K562 (cell line): ENCODE results near the gene RSAD1. TPM values are rescaled to one million over a fixed set of nuclear protein-coding genes. Genes with fewer than 3 reads are reported as not detected.

Experiments used
- CREBBP ChIP-seq: IDR thresholded peaks from one replicate; pipeline ENCODE4 v1.6.1; 2012; ENCODE audit warnings: low read depth, mild to moderate bottlenecking, control low read depth, inconsistent platforms, low read length
- CTCFL ChIP-seq: IDR thresholded peaks from 2 replicates; pipeline ENCODE4 v1.6.1; 2011; ENCODE audit warnings: borderline replicate concordance, low read depth, mild to moderate bottlenecking, moderate library complexity, low read length; ENCODE audit not compliant: insufficient read depth, poor library complexity, severe bottlenecking
- DEAF1 ChIP-seq: fragments of 450-650 bp; formaldehyde crosslinking; IDR thresholded peaks from 2 replicates; pipeline ENCODE4 v1.4.0; 2020; ENCODE audit warnings: mild to moderate bottlenecking, moderate library complexity
- DMBX1 ChIP-seq: fragments of 250-450 bp; sonication (Bioruptor Pico); IDR thresholded peaks from 2 replicates; pipeline ENCODE4 v1.8.0; 2022; ENCODE audit warnings: inconsistent platforms, mild to moderate bottlenecking, moderate library complexity, borderline replicate concordance
- ETV6 ChIP-seq, 3 experiments: fragments of 150-350 bp in 1 of 3; sonication (generic) in 1 of 3; formaldehyde crosslinking in 1 of 3; IDR thresholded peaks; 2 replicates each; pipeline versions ENCODE4 v1.6.1 to v1.8.0; 2014 to 2022; ENCODE audit warnings: borderline replicate concordance in 2 of 3, low read depth in 2 of 3, antibody characterized with exemption in 1 of 3, low read length in 1 of 3, mild to moderate bottlenecking in 1 of 3, missing genetic modification reagents in 1 of 3
- GTF2E2 ChIP-seq: fragments of 200-800 bp; sonication (Bioruptor generic); IDR thresholded peaks from 2 replicates; pipeline ENCODE4 v1.6.1; 2016; ENCODE audit warnings: missing genetic modification characterization, missing compliant biosample characterization
- HCFC1 ChIP-seq: IDR thresholded peaks from 2 replicates; pipeline ENCODE4 v1.6.1; 2012; ENCODE audit warnings: low read depth, low read length, improper control_type of control experiment
- HDAC1 ChIP-seq, 2 experiments: fragments of 450-650 bp; IDR thresholded peaks; 2 replicates each; pipeline ENCODE4 v1.6.1; 2016 to 2017; ENCODE audit warnings: inconsistent platforms in 1 of 2, mild to moderate bottlenecking in 1 of 2, moderate library complexity in 1 of 2
- HOXB6 ChIP-seq: fragments of 250-450 bp; sonication (Bioruptor Pico); IDR thresholded peaks from 2 replicates; pipeline ENCODE4 v1.5.1; 2022; ENCODE audit warnings: mild to moderate bottlenecking, borderline replicate concordance
- RREB1 ChIP-seq: fragments of 250-450 bp; sonication (Bioruptor Pico); IDR thresholded peaks from 2 replicates; pipeline ENCODE4 v1.4.0; 2020
- SP2 ChIP-seq: IDR thresholded peaks from 2 replicates; pipeline ENCODE4 v1.6.1; 2011; ENCODE audit warnings: mild to moderate bottlenecking, low read depth, low read length, moderate library complexity; ENCODE audit not compliant: poor library complexity, severe bottlenecking; ENCODE audit errors: extremely low read depth
- ZBTB7A ChIP-seq: IDR thresholded peaks from 2 replicates; pipeline ENCODE4 v1.6.1; 2011; ENCODE audit warnings: low read depth, mild to moderate bottlenecking, low read length, moderate library complexity, borderline replicate concordance; ENCODE audit not compliant: control insufficient read depth
- ZNF263 ChIP-seq: sonication (generic); formaldehyde crosslinking; IDR thresholded peaks from 2 replicates; pipeline ENCODE4 v1.8.0; 2022; ENCODE audit warnings: mild to moderate bottlenecking, missing genetic modification reagents, borderline replicate concordance
- ZNF384 ChIP-seq: IDR thresholded peaks from 2 replicates; pipeline ENCODE4 v1.6.1; 2012; ENCODE audit warnings: low read depth, low read length, improper control_type of control experiment
- polyA plus RNA-seq, 8 experiments: library from polyadenylated mRNA; depleted of rRNA in 4 of 8; stranded (reverse) in 5 of 8; unstranded in 3 of 8; fragments of >200 nt; fragmentation: Nextera tagmentation in 2 of 8; fragmentation: Illumina TruSeq in 1 of 8; extraction: Ambion mirVana in 2 of 8; extraction: Trizol in 1 of 8; gene quantifications; 2 replicates each; pipeline versions ENCODE4 v1.2.1 to v1.2.3, GENCODE V29; 2011 to 2014; ENCODE audit warnings: inconsistent platforms in 1 of 8, missing spikeins in 1 of 8
- total RNA-seq, 7 experiments: library from RNA; depleted of rRNA in 6 of 7; stranded (reverse); fragments of >200 nt in 6 of 7; fragmentation: Illumina TruSeq in 2 of 7; extraction: Trizol in 2 of 7; gene quantifications; 2 replicates each; pipeline versions ENCODE4 v1.2.1 to v1.2.3, GENCODE V29; 2011 to 2021; ENCODE audit warnings: low replicate concordance in 1 of 7

RSAD1 gene
- total and polyA plus RNA-seq, 9 of the 15 experiments (the other 6 are each of a cell fraction or from before 2014, with no cell fraction given) = 4.5 to 42.5 (median 26.8) TPM

GRCh38 chr17:50478391-50479381, at the start of gene RSAD1 (continued):
- TF ChIP-seq RREB1 (CRISPR knock-in tag) (peak; percentile 12; the same call in 1 of the 2 replicates), HDAC1 (IDR thresholded peaks at IDR 0.05) (peak in 1 of 2 experiments; percentile 69; a peak in 1 of 4 replicates), HOXB6 (CRISPR knock-in tag) (no peak), ZNF263 (CRISPR knock-in tag) (peak; percentile 52; the same call in 1 of the 2 replicates), SP2 (peak; percentile 15), ZNF384 (no peak), CREBBP (no peak), DEAF1 (CRISPR knock-in tag) (peak; percentile 36; the same call in 1 of the 2 replicates), GTF2E2 (tag) (peak; percentile 73; the same call in 1 of the 2 replicates), CTCFL (peak; percentile 98), DMBX1 (CRISPR knock-in tag) (peak; percentile 64; the same call in 1 of the 2 replicates), ZBTB7A (peak; percentile 84; the same call in 1 of the 2 replicates), HCFC1 (peak; percentile 71), ETV6 (IDR thresholded peaks at IDR 0.05; ENCODE audit: borderline replicate concordance in 1 of 2, low read depth in 2 of 2, low read length in 1 of 2) (0 out of 4 replicates have a peak, but pooled peaks of 1 of the 2 experiments have one; percentile 27), ETV6 (CRISPR knock-in tag; IDR thresholded peaks at IDR 0.05; ENCODE audit: borderline replicate concordance) (peak; percentile 69; the same call in 1 of the 2 replicates)
